IPS-11a (cell line): ENCODE results near the gene RAD54L.
"Not testable (repeated sequence)": the region's sequence is repeated elsewhere in the genome, so short reads cannot be mapped to it uniquely, and the experiment has no call there.

ENCODE experiments used
- H3K4me3 ChIP-seq: one replicate; pipeline ENCODE4 v1.5.1; 2013; ENCODE audit warnings: low read depth, low read length, control low read depth

The RAD54L gene

GRCh38 chr1:46247436-46248121 lies at the start of gene RAD54L:
Gene RAD54L, plus strand, starts transcription at chr1:46247763. Its CDS starts 643 bp downstream, at chr1:46248406.
- peak within 1 kb of the TSS; percentile 91 for H3K4me3 ChIP-seq

- peak within 1 kb of the TSS; percentile 86 for H3K4me3 ChIP-seq
Observed at GRCh38 chr1:46197964-46198811, 49.4 kb upstream of the RAD54L start, which contains the start of gene POMGNT1. Gene POMGNT1, minus strand, starts transcription at chr1:46198434. Its CDS starts 613 bp downstream, at chr1:46197821.

GRCh38 chr1:46199233-46199749 lies 48.3 kb upstream of the RAD54L start:
- no peak overlapping the region for H3K4me3 ChIP-seq

- H3K4me3 ChIP-seq, result peak overlapping the region; percentile 90
Observed at GRCh38 chr1:46203738-46204405, 43.7 kb upstream of the RAD54L start.

- no peak overlapping the region for H3K4me3 ChIP-seq
Observed at GRCh38 chr1:46204406-46204742, 43.2 kb upstream of the RAD54L start.

GRCh38 chr1:46205141-46205540 lies 42.4 kb upstream of the RAD54L start:
- no peak overlapping the region for H3K4me3 ChIP-seq

- H3K4me3 ChIP-seq, result no peak overlapping the region
Observed at GRCh38 chr1:46205791-46206190, 41.8 kb upstream of the RAD54L start.

- H3K4me3 ChIP-seq, result no peak overlapping the region
Observed at GRCh38 chr1:46206399-46206798, 41.2 kb upstream of the RAD54L start.

- no peak overlapping the region for H3K4me3 ChIP-seq
Observed at GRCh38 chr1:46210561-46210960, 37.0 kb upstream of the RAD54L start.

GRCh38 chr1:46211051-46211450 lies 36.5 kb upstream of the RAD54L start:
- H3K4me3 ChIP-seq, result no peak overlapping the region

- no peak overlapping the region for H3K4me3 ChIP-seq
Observed at GRCh38 chr1:46215504-46215903, 32.1 kb upstream of the RAD54L start.

- H3K4me3 ChIP-seq, result no peak overlapping the region
Observed at GRCh38 chr1:46218443-46218842, 29.1 kb upstream of the RAD54L start.

GRCh38 chr1:46219551-46220520 lies 27.7 kb upstream of the RAD54L start:
- H3K4me3 ChIP-seq, result no peak overlapping the region

- no peak overlapping the region for H3K4me3 ChIP-seq
Observed at GRCh38 chr1:46220808-46221207, 26.8 kb upstream of the RAD54L start.

- H3K4me3 ChIP-seq, result no peak overlapping the region
Observed at GRCh38 chr1:46221749-46222148, 25.8 kb upstream of the RAD54L start.

GRCh38 chr1:46223055-46223454 lies 24.5 kb upstream of the RAD54L start:
- not testable (repeated sequence) for H3K4me3 ChIP-seq

GRCh38 chr1:46223472-46223943 lies 24.1 kb upstream of the RAD54L start:
- H3K4me3 ChIP-seq, result no peak overlapping the region

GRCh38 chr1:46224966-46225365 lies 22.6 kb upstream of the RAD54L start:
- H3K4me3 ChIP-seq, result no peak overlapping the region

GRCh38 chr1:46231231-46231630 lies 16.3 kb upstream of the RAD54L start:
- H3K4me3 ChIP-seq, result not testable (repeated sequence)

GRCh38 chr1:46236882-46237281 lies 10.7 kb upstream of the RAD54L start:
- no peak overlapping the region for H3K4me3 ChIP-seq
